ENCODE data around the gene SPOCK2.

DNA sequence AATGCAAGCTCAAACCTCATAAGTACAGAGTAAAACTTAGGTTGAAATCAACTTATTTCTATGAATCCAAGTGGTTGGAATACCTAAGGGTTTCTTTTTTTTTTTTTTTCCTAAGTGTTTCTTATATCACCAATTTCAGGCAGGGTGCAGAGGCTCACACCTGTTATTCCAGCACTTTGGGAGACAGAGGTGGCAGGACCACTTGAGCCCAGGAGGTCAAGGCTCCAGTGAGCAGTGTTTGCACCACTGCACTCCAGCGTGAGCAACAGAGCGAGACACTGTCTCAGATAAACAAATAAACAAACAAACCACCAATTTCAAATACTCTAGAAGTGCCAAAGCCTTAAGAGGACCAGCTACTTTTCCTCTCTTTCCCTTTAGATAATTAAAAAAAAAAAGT, 39.2 kb upstream of the SPOCK2 start:
- TF ChIP-seq POLR2AphosphoS5 (IDR thresholded peaks at IDR 0.05; ENCODE audit: low read depth, low read length) (no peak), SP1 (IDR thresholded peaks at IDR 0.05; ENCODE audit: low read depth) (no peak), POLR2A (IDR thresholded peaks at IDR 0.05; ENCODE audit: borderline replicate concordance, extremely low read depth, insufficient read depth, insufficient read length) (no peak), EGR1 (IDR thresholded peaks at IDR 0.05; ENCODE audit: low read depth) (no peak)
- TF ChIP-seq, protein P1, sequence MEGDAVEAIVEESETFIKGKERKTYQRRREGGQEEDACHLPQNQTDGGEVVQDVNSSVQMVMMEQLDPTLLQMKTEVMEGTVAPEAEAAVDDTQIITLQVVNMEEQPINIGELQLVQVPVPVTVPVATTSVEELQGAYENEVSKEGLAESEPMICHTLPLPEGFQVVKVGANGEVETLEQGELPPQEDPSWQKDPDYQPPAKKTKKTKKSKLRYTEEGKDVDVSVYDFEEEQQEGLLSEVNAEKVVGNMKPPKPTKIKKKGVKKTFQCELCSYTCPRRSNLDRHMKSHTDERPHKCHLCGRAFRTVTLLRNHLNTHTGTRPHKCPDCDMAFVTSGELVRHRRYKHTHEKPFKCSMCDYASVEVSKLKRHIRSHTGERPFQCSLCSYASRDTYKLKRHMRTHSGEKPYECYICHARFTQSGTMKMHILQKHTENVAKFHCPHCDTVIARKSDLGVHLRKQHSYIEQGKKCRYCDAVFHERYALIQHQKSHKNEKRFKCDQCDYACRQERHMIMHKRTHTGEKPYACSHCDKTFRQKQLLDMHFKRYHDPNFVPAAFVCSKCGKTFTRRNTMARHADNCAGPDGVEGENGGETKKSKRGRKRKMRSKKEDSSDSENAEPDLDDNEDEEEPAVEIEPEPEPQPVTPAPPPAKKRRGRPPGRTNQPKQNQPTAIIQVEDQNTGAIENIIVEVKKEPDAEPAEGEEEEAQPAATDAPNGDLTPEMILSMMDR (IDR thresholded peaks at IDR 0.05 in 2 of 3, conservative IDR thresholded peaks at IDR 0.05 in 1 of 3; ENCODE audit: borderline replicate concordance in 1 of 3, insufficient read depth in 1 of 3, low read depth in 2 of 3, low read length in 2 of 3) = no peak
